ENCODE measurements around the gene ZNF629. TPM values are rescaled to one million over a fixed set of nuclear protein-coding genes. Genes with fewer than 3 reads are reported as not detected.

The ZNF629 gene
- total and polyA plus RNA-seq, 2 experiments from 2014 or later: 4.1 to 20.3 TPM

DNA sequence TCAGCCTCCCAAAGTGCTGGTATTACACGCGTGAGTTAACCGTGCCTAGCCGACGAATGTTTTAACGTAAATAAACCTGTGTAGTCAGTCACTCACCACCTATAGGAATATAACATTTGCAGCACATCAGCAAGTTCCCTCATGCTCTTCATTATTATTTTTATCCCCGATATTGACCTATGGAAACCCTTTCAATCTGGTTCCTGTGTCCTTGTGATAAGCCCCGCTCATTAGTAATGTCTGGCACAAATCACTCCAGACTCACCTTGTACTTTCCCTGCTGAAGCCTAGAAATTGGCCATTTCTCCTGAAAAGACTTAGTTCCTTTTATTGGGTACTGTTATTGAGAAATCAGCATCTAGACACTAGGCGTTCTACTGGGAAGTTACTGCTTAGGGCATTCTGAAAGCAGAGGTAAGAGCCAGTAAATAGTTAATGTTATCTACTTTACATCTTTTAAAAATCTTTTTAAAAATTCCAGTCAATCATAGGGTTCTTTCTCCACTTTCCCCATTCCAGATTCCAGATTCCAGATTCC is 40.3 kb downstream of the ZNF629 start (continued):
- TF ChIP-seq, protein P1, sequence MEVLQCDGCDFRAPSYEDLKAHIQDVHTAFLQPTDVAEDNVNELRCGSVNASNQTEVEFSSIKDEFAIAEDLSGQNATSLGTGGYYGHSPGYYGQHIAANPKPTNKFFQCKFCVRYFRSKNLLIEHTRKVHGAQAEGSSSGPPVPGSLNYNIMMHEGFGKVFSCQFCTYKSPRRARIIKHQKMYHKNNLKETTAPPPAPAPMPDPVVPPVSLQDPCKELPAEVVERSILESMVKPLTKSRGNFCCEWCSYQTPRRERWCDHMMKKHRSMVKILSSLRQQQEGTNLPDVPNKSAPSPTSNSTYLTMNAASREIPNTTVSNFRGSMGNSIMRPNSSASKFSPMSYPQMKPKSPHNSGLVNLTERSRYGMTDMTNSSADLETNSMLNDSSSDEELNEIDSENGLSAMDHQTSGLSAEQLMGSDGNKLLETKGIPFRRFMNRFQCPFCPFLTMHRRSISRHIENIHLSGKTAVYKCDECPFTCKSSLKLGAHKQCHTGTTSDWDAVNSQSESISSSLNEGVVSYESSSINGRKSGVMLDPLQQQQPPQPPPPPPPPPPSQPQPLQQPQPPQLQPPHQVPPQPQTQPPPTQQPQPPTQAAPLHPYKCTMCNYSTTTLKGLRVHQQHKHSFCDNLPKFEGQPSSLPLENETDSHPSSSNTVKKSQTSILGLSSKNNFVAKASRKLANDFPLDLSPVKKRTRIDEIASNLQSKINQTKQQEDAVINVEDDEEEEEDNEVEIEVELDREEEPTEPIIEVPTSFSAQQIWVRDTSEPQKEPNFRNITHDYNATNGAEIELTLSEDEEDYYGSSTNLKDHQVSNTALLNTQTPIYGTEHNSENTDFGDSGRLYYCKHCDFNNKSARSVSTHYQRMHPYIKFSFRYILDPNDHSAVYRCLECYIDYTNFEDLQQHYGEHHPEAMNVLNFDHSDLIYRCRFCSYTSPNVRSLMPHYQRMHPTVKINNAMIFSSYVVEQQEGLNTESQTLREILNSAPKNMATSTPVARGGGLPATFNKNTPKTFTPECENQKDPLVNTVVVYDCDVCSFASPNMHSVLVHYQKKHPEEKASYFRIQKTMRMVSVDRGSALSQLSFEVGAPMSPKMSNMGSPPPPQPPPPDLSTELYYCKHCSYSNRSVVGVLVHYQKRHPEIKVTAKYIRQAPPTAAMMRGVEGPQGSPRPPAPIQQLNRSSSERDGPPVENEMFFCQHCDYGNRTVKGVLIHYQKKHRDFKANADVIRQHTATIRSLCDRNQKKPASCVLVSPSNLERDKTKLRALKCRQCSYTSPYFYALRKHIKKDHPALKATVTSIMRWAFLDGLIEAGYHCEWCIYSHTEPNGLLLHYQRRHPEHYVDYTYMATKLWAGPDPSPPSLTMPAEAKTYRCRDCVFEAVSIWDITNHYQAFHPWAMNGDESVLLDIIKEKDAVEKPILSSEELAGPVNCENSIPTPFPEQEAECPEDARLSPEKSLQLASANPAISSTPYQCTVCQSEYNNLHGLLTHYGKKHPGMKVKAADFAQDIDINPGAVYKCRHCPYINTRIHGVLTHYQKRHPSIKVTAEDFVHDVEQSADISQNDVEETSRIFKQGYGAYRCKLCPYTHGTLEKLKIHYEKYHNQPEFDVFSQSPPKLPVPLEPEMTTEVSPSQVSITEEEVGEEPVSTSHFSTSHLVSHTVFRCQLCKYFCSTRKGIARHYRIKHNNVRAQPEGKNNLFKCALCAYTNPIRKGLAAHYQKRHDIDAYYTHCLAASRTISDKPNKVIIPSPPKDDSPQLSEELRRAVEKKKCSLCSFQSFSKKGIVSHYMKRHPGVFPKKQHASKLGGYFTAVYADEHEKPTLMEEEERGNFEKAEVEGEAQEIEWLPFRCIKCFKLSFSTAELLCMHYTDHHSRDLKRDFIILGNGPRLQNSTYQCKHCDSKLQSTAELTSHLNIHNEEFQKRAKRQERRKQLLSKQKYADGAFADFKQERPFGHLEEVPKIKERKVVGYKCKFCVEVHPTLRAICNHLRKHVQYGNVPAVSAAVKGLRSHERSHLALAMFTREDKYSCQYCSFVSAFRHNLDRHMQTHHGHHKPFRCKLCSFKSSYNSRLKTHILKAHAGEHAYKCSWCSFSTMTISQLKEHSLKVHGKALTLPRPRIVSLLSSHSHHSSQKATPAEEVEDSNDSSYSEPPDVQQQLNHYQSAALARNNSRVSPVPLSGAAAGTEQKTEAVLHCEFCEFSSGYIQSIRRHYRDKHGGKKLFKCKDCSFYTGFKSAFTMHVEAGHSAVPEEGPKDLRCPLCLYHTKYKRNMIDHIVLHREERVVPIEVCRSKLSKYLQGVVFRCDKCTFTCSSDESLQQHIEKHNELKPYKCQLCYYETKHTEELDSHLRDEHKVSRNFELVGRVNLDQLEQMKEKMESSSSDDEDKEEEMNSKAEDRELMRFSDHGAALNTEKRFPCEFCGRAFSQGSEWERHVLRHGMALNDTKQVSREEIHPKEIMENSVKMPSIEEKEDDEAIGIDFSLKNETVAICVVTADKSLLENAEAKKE (CRISPR knock-in tag; IDR thresholded peaks at IDR 0.05): no peak
- TF ChIP-seq, protein P2, sequence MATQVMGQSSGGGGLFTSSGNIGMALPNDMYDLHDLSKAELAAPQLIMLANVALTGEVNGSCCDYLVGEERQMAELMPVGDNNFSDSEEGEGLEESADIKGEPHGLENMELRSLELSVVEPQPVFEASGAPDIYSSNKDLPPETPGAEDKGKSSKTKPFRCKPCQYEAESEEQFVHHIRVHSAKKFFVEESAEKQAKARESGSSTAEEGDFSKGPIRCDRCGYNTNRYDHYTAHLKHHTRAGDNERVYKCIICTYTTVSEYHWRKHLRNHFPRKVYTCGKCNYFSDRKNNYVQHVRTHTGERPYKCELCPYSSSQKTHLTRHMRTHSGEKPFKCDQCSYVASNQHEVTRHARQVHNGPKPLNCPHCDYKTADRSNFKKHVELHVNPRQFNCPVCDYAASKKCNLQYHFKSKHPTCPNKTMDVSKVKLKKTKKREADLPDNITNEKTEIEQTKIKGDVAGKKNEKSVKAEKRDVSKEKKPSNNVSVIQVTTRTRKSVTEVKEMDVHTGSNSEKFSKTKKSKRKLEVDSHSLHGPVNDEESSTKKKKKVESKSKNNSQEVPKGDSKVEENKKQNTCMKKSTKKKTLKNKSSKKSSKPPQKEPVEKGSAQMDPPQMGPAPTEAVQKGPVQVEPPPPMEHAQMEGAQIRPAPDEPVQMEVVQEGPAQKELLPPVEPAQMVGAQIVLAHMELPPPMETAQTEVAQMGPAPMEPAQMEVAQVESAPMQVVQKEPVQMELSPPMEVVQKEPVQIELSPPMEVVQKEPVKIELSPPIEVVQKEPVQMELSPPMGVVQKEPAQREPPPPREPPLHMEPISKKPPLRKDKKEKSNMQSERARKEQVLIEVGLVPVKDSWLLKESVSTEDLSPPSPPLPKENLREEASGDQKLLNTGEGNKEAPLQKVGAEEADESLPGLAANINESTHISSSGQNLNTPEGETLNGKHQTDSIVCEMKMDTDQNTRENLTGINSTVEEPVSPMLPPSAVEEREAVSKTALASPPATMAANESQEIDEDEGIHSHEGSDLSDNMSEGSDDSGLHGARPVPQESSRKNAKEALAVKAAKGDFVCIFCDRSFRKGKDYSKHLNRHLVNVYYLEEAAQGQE (IDR thresholded peaks at IDR 0.05; ENCODE audit: unreplicated experiment): no peak
- TF ChIP-seq, protein P3, sequence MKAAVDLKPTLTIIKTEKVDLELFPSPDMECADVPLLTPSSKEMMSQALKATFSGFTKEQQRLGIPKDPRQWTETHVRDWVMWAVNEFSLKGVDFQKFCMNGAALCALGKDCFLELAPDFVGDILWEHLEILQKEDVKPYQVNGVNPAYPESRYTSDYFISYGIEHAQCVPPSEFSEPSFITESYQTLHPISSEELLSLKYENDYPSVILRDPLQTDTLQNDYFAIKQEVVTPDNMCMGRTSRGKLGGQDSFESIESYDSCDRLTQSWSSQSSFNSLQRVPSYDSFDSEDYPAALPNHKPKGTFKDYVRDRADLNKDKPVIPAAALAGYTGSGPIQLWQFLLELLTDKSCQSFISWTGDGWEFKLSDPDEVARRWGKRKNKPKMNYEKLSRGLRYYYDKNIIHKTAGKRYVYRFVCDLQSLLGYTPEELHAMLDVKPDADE (IDR thresholded peaks at IDR 0.05): no peak
- TF ChIP-seq EZH2 (IDR thresholded peaks at IDR 0.05; ENCODE audit: low read depth, unreplicated experiment) (no peak), ZNF331 (CRISPR knock-in tag; IDR thresholded peaks at IDR 0.05; ENCODE audit: low read depth) (no peak), STAT1 (IDR thresholded peaks at IDR 0.05; ENCODE audit: unreplicated experiment) (no peak)
